ENCODE data around the gene SLC6A4.

- no peak for TF ChIP-seq EZH2 (IDR thresholded peaks at IDR 0.05; ENCODE audit: low read length)
- TF ChIP-seq, protein P1, sequence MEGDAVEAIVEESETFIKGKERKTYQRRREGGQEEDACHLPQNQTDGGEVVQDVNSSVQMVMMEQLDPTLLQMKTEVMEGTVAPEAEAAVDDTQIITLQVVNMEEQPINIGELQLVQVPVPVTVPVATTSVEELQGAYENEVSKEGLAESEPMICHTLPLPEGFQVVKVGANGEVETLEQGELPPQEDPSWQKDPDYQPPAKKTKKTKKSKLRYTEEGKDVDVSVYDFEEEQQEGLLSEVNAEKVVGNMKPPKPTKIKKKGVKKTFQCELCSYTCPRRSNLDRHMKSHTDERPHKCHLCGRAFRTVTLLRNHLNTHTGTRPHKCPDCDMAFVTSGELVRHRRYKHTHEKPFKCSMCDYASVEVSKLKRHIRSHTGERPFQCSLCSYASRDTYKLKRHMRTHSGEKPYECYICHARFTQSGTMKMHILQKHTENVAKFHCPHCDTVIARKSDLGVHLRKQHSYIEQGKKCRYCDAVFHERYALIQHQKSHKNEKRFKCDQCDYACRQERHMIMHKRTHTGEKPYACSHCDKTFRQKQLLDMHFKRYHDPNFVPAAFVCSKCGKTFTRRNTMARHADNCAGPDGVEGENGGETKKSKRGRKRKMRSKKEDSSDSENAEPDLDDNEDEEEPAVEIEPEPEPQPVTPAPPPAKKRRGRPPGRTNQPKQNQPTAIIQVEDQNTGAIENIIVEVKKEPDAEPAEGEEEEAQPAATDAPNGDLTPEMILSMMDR (optimal IDR thresholded peaks at IDR 0.05 in 1 of 3, IDR thresholded peaks at IDR 0.05 in 1 of 3, conservative IDR thresholded peaks at IDR 0.05 in 1 of 3; ENCODE audit: extremely low read depth in 1 of 3, insufficient read depth in 2 of 3, low read length in 3 of 3): no peak
Measured at GRCh38 chr17:30224419-30224960, 11.0 kb downstream of the SLC6A4 start.

Measured in keratinocyte (primary cell).